NCI-H146 treated with DMSO at 0.1 percent for 48 hours (cell line): ENCODE results near the gene LCOR.

ENCODE experiments used
- DNase-seq: peaks from one replicate; lab custom pipeline; 2025; ENCODE audit not compliant: unreplicated experiment; lab: John Stamatoyannopoulos, UW

Gene LCOR

DNA sequence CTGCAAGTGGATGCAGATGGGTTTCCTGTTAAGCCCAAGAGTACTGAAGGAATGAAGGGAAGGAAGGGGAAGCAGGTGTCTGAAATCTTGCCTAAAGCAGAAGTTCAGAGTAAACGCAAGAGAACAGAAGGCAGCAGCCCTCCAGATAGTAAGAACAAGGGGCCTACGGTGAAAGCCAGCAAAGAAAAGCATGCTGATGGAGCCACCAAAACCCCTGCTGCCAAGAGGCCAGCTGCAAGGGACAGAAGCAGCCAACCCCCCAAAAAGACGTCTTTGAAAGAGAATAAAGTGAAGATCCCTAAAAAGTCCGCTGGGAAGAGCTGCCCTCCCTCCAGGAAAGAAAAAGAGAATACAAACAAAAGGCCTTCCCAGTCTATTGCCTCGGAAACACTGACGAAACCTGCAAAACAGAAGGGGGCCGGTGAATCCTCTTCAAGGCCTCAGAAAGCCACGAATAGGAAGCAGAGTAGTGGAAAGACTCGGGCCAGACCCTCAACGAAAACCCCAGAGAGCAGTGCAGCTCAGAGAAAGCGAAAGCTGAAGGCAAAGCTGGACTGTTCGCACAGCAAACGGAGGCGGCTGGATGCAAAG lies 152.5 kb downstream of the LCOR start:
- DNase-seq: no peak

DNA sequence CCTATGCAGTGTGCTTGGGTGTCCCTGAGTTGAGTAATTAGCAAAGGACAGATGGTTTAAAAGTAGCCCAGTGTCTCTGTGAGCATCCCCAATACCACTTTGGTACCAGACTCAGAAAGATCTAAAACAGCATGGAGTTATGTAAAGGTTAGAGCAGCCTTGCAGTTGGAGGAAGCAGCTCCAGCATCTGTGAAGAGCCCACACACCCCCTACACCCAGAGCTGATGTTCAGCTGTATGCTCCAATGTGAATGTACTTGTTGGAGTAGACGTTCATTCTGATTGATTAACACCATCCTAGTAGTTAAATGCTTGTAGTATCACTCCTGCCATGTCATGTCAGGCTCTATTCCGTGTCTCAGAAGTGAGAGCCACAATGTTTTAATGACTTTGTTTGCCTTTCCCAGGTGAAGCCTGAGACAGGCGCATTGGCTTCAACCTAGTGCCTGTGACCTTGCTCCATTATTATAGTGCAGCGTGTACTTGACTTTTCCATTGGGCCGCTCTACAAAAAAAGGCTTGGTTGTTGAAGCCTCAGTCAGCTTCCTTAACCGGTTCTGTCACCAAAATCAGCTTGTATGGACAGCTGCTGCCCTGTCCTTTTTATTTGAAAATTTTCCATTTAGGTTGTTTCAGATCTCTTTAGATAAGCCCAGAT lies 154.2 kb downstream of the LCOR start:
- no peak for DNase-seq

DNA sequence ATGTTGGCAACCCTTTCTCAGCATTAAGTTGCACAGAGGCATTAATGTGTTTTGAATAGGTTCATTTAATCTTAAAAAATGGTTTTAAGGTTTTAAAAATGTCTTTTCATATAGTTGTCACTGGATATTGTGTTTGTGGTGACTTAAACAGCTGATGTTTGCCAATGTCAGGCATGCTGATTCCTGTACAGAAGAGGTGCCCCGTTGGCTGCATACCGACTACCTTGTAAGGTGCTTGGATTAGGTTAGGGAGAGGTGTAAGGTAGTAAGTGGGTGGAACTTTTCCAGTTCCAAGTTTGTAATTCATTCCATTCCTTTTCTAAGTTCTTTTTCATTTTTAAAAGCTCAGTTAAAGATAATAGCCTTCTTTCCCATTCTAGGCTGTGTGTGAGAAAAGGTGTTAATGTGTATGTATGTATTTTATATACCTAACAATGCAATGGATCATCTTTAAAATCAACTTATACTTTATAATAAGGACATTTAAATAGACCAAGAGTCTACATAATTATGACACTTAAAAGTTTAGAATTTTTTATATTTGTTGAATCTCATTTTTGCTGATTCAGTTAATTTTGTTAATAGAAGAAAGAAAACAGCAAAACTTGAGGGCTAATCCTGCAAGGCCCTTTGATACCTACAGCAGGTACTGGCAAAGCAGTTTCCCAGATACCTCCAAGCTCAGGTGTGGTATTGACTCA lies 155.2 kb downstream of the LCOR start:
- no peak for DNase-seq

DNA sequence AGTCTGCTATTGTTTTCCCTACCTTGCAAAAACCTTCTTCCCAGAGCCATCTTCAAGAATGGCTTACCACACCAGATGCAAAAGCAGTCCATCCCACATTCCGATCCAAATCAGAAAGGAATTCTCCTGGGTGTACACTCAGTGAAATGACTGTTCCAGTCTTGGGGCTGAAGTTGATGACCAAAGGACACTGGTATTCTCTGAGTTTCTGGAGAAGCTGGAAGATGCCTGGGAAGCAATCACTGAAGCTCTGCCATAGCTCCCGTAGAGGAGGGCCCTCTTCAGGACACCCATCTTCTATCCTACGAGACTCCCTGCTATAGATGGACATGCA lies 155.7 kb downstream of the LCOR start:
- DNase-seq: no peak

DNA sequence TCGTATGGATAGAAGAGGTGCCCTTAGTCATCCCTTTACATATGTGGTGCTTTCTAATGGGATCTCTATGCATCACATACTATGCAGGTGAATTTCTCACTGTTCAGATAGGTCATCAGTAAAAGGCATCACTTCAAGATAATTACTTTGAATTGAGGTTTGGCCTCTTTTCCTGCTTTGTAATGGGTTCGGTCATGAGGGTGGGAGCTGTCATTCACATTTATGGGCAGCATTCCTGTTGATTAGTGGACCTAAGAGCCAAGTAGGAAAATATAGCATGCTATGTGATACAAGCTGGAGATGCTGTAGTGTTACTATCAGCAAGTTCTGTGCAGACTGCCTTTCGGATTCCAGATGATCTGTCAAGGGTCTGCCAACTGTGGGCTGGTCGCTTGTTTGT lies 156.3 kb downstream of the LCOR start:
- DNase-seq: no peak

DNA sequence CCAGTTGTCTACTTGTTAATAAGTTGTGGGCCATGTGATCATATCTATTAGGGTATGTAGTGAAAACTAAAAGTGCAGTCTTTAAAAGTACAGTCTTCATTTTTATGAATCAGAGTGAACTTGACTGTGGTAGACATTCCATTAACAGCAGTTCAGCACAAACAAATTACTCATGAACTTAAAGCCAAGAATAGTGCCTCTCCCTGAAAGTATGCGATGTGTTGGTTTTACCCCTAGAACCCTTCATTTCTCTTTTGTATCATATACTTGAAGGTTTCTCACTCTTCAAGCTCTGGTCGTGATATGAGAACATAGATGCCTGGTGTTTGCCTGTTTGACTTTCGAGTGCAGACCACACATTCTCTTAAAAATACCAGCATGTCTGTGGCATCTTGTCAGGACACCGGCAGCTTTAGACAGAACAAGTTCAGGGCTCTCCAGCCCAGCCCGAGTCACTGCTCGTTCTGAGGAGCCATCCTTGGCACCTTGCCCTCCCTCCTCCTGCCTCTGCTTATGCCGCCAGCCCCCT lies 159.3 kb downstream of the LCOR start:
- no peak for DNase-seq

DNA sequence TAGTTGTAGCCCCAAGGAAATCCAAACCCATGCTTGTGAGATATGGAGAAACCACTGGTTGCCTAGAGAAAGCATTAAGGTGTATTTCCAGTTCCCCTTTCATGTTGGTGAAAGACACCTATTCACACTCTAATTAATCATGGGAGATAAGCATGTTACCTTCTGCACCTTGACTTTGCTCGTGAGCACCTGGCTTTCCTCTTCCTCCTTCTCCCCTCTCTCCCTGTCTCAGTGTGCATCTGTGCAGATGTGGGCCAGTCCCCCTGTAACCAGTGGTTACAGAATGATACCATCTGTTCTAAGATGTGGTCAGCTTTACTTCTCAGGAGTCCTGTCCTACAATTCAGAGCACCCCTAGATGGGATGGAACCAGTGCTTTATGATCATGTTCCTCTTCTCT lies 160.6 kb downstream of the LCOR start:
- no peak for DNase-seq

DNA sequence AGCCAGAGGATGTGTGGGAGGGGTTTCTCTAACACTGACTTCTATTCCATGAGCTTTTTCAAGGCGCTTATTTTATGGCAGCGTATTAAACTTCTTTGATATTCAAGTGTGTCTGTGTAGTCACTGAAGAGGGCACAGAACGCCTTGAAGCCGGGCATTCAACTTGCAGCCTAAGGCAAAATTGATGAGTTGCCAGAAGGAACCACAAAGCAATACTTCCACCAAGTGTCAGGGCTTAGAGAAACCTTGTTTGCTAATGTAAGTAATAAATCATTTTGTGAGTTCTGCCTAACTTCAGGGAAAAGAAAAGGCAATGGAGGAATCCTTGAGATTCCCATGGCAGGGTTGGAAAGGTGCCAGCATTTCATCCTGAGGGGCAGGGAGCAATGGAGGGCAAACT lies 163.8 kb downstream of the LCOR start:
- DNase-seq: no peak

DNA sequence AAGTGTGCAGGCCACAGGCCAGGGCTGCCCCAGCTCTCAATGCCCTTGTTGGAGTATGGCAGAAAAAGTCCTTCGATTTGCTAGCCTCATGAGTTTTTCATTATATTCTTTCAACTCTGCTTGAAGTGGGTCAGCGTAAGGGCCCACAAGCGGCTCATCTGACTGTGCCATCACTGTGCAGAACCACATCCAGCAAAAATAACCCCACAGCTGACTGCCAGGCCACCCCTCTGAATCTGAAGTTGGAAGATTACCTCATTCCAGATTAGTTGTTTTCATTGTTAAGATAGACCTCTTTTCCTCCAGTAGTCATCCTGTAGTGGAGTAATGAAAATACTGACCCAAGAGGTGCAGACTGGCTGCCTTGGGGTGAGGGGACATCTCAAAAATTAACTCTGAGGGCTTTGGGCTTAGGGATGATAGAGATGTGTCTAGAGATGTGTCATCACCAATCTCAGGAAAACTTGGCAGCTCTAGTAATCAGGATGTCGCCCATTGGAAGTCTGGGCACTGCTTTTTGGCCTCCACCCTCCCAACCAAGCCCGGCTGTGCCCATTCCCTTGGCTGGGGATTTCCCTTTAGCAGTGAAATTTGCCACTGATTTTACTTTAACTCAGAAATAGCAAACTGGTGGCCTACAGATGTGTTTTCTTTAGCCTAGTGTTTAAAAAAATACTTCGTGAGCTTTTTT lies 164.3 kb downstream of the LCOR start:
- DNase-seq: no peak

DNA sequence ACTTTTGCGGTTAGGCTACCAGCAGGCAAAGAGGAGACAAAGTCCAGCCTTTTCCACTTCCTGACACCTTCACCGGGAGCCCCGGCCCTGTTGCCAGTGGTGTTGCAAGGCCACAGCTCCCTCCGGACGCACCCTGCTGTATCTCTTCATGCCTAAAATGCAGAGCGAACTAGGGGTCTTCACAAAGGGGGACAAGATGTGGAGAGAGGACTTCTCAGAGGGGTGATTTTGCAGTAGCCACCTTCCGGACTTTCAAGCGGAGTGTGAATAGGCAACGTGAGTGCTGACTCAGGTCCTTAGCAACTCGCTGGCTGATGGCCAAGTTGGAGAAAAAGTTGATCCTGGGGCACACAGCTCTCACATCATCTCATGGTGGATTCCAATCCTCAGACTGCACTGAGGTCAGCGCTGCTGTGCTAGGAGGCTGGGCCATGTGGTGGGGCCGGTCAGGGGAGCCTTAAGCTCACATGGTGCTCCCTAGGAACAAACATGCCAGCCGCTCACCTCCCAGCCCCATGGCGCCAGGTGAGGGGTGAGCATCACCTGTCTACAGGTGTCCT lies 166.3 kb downstream of the LCOR start:
- DNase-seq: no peak

DNA sequence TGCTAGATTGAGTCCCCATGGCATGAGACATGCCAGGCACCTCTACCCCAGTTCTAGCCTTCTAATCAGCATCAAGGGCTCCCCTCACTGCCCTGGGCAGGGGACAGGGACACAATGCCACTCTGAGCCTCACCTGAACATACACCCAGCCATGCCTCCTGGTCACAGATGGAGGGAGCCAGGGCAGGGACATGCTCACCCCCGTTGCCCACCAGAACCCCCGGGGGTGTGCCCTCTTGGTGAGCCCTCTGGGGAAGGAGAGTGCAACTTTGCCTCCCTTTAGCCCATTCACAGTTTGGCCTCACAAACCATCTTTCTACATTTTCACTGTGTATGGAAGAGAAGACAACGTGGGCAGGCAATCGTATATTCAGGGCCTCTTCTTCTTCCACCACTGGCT lies 167.2 kb downstream of the LCOR start:
- no peak for DNase-seq

DNA sequence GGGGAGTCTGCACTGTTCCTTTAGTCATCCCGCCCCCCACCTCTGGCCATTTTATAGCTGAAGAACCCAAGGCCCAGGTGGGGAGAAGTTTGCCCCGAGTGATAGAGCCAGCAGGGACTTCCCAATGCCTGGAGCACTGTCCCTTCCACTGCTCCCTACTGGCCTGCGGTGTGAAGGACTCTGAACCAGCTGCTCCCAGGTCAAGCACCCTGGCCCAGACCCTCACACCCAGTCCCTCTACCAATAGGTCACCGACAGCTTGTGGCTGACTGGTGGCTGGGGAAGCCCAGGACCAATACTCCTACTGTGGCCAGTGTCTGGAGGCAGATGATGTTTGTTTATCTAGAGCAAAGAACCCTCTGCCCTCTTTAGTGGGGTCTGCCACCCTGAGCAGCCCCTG lies 167.9 kb downstream of the LCOR start:
- no peak for DNase-seq

DNA sequence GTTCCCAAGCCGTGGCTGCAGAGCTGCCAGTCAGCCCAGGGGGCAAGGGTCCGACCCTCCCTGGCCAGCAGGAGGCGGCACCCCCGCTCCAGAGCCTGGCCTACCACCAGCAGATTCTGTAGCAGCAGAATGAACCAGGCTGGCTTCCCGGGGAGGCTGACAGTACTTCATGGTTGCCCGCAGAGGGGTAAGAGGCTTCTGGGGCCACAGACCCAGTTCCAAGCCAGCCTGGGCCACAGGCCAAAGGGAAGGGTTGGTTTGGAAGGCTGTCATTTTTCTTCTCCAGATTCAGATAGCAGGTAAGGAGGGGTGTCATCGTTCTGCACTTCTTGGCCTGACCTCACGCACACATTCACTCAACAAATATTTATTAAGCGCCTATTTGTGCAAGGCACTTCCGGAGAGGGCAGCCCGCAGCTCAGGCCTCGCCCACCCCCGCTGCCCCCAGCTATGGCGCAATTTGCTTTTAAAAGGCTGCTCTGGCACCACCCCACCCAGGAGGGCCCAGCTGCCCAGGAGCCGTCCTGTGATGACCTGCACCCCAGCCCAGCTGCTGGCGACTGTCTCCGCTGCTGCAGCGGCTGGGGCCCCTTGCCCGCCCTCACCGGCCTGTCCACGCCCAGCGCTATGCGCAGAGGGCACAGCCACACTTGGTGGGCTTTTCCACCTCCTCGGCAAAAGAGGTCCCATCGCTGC lies 168.5 kb downstream of the LCOR start:
- DNase-seq: no peak

DNA sequence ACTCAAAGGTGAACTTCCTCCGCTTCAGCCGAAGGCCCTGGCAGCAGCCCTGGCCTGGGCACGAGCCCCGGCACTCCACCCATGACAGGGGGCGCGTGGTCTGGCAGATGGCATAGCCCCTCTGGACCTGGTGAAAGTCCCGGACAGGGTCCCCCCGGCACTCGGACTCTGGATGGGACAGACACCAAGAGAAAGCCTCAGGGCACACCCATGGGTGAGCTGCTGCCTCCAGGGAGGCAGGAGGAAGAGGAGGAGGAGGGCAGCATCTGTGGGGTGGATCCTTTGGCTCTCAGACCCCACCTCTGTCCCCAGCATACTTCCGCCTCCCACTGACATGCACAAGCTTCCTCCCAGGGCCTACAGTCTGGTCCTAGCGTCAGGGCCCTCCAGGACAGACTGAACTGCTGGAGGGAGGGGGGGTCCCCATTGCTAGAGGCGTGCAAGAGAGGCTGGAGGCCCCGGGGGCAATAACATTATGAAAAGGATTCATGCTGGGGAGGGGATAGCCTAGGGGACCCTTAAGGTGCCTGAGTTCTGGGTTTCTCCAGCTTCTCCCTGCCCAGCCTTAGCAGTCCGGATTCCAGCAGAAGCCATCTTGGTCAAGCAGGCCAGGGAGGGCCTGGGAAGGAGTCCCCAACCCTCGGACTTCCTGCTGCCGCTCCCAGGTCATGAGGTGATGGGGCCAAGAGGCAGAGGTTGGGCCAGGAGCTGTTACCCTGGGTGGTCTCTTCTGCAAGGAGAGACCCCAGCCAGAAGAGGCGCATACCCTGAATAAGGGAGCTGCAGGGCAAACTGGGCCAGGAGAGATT lies 169.3 kb downstream of the LCOR start:
- no peak for DNase-seq

DNA sequence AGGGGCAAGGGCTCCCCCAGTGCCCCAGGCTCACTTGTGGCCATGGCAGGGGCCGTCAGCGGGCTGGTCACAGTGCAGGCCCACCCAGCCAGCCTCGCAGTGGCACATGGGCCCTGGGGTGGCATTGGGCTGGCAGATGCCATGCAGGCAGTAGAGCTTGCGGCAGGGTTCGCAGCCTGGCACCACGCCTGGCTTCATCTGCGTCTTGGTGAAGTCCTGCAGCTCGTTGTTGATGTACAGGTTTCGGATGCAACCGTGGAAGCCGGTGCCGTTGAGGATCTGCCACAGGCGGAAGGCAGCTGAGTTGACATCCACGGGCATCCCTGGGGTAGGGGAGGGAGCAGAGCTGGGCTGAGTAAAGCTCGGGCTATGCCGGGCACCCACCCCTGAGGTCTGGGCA lies 170.6 kb downstream of the LCOR start:
- no peak for DNase-seq

DNA sequence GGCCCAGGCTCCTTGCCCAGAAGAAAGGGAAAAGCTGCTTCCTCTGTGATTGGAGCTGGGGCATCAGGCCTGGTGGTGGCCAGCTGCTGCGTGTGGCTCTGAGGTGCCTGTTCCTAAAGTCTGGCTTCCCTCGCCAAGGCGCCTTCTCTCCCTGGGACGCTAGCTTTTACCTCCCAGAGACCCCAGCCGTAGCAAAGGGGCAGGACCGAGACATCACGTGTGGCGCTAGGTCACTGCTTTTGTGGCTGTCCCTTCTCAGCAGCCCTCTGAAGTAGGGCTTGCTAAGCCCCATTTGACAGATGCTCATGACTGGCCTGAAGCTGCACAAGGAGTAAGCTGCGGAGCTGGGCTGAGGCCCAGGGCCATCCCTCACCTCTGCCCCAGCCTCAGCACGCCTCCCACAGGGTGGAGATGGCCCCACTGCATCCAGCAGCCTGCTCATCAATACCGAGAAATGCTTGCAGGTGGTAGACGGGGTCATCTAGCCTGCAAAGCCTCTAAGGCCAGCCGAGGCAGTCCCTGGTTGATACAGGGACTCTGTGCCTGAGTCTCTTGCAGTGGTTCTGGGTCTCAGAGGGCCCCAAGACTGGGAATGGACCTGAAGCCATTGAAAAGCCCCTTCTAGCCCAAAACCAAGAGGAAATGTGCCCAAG lies 171.2 kb downstream of the LCOR start:
- DNase-seq: no peak

DNA sequence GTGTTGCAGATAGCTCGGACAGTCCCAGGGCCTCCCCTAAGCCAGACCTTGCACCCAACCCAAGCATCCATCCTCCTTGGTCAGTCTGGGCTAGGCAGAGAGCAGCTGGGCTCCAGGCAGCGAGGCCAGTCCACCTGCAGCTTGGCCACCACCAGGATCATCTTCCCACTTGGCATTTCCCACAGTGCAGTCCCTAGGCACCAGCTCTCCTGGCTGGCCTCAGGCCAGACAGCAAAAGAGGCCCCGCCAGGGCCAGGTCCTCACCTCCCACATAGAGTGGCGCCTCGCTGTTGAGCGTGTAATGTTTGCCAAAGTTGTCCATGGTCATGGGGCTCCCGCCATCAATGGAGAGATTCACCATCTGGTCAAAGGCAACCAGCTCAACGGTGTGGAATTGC lies 171.7 kb downstream of the LCOR start:
- DNase-seq: no peak

DNA sequence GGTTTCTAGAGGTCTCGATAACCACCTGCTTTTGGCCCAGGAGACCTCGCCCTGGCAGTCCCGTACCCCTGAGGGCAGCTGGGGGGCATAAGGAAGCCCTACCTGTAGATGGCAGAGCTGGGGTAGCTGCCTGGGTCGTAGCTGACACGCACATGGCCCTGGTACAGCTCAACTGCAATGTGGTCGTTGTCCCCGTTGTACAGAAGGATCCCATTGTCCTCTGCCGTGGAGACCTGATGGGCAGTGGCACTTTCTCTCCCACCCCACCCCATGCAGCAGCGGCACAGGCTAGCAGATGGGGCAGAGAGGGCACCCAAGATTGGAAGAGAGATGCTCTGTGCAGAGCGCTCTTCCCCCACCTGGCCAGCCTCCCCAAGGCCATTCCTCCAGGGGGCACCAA lies 172.5 kb downstream of the LCOR start:
- DNase-seq: no peak

DNA sequence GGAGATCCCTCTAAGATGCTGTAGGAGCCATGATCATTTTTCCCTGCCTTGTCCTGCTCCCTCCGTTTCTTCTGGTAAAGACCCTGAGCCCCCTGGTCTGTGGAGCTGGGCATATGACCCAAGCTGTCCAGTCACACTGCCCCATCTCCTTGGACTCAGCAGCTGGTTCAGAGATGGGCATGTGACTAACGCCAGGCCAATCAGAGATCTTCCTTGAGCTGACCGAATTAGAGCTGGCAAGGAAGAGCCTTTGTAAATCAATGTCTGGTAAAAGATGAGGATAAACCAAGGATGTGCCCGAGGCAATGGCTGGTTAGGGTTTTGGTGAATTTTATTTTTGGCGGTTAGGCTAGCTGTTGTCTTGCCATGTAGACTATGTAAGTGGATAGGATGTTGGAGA lies 173.3 kb downstream of the LCOR start:
- no peak for DNase-seq

DNA sequence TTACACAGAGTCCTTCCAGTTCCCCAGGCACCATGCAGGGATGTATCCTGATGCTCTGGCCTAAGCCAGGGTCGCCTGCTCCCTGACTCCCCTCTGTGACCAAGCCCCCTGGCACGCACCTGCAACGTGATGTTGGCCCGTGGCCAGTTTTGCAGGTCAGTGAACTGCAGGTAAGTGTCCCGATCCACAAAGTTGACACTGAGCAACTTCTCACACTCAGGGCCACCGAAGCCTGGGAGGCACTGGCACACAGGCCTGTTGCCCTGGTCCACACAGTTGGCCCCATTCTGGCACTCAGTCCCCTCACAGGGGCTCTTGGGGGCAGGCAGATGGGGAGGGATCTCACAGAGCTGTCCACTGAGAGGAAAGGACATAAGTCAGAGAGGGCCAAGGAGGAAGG lies 174.3 kb downstream of the LCOR start:
- no peak for DNase-seq
